GM18868 (cell line): Measurements from ENCODE around the gene ZNF765.
A peak's percentile ranks its signal among the peaks of the same experiment; 100 is the strongest.
"Not testable (repeated sequence)": the region's sequence is repeated elsewhere in the genome, so short reads cannot be mapped to it uniquely, and the experiment has no call there.

Experiments used
- ATAC-seq: cut with Tn5 transposase; IDR thresholded peaks from one replicate; pipeline ENCODE4 v1.9.1; 2021; ENCODE audit warnings: mild to moderate bottlenecking, moderate library complexity; ENCODE audit not compliant: unreplicated experiment

Gene ZNF765

GRCh38 chr19:53394974-53395839 lies at the start of gene ZNF765:
TSS of gene ZNF765 (plus strand) at chr19:53395149. CDS start at chr19:53398016, 2,867 bp downstream.
- ATAC-seq: peak; percentile 92

- no peak for ATAC-seq
These were observed 39.2 kb upstream of the ZNF765 start for GRCh38 chr19:53355739-53356138.

- no peak for ATAC-seq
These were observed 36.9 kb upstream of the ZNF765 start for GRCh38 chr19:53357821-53358581.

DNA sequence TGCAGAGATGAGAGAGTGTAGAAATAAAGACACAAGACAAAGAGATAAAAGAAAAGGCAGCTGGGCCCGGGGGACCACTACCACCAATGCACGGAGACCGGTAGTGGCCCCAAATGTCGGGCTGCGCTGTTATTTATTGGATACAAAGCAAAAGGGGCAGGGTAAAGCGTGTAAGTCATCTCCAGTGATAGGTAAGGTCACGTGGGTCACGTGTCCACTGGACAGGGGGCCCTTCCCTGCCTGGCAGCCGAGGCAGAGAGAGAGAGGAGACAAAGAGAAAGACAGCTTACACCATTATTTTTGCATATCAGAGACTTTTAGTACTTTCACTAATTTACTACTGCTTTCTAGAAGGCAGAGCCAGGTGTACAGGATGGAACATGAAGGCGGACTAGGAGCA lies 34.9 kb upstream of the ZNF765 start:
- not testable (repeated sequence) for ATAC-seq

DNA sequence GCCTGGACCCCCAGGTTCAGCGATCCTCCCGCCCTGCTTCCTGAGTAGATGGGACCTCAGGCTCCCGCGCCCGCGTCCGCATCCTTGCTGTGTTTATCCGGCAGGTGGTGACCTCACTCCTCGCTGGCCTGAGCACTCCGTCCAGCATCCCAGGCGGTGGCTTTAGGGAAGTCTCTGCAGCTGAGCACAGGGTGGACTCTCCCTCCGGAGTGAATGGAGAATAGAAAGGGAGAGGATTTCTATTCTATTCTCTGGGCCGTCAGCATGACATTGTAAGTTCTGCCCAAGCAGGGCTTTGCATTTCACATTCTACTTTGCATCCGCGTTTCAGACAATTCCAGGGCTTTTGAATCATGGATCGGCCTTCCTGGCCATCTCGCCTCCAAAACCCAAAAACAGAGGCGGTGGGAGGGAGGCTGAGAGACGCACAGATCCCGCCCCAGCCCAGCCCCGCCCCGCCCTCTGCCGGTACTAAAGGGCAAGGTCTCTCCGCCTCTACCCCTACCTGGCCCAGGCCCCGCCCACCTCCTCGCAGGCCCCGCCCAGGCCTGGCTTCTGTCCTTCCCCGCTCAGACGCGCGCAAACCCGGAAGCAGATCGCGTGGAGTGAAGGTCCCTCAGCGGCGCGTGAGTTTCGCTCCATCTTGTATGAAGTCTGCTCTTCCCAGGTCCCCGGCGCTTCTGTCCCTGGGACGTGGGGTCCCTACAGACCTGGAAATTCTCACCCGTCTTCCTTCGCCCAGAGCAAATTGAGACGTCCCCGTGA lies 29.6 kb upstream of the ZNF765 start, which contains the start of gene ZNF525:
Gene ZNF525 (plus strand): TSS at position 572 of the 765 bp plus-strand sequence. CDS start 6,577 bp downstream, outside the sequence.
- peak; percentile 94 for ATAC-seq

DNA sequence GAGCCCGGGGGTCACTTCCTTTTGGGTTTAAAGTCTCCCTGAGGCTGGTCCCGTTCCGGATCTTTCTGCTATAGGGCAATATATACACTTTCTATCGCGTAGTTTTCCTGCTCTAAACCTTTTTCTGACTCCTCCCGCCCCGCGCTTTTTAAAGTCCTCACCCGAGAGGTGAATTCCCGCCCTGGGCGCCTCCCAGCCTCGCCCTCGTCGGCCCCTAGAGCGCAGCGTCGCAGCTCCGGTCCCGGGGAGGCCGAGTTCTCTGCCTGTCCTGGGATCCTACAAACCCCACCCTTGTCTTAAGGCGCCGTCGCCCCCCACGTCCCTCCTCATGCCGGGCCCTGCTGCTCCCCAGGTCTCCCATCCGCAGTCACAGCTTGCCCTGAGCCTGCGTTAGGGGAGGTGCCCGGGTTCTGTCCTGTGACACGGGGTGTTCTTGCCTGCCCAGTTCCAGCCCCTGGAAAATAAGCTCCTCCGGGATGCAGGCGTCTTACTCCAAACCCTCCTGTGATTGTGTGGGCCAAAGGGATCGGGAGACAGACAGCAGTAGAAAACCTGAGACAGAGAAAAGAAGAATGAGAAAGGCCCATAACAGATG lies 29.0 kb upstream of the ZNF765 start:
- peak; percentile 53 for ATAC-seq

- ATAC-seq: no peak
These were observed 22.8 kb upstream of the ZNF765 start for GRCh38 chr19:53372196-53372595.

GRCh38 chr19:53374288-53374687 lies 20.7 kb upstream of the ZNF765 start:
- ATAC-seq: no peak

DNA sequence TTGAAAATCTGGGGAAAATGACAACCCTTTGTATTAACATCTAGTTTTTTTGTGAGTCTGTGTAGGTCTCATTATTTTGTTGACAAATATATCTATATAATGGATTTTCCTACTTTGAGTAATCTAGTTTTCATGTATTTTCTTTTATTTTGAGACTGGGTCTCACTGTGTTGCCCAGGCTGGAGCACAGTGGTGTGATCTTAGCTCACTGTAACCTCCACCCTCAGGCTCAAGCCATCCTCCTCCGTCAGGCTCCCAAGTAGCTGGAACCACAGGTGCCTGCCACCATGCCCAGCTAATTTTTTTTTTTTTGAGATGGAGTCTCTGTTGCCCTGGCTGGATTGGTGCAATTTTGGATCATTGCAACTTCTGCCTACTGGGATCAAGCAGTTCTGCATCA lies 20.2 kb upstream of the ZNF765 start:
- no peak for ATAC-seq

DNA sequence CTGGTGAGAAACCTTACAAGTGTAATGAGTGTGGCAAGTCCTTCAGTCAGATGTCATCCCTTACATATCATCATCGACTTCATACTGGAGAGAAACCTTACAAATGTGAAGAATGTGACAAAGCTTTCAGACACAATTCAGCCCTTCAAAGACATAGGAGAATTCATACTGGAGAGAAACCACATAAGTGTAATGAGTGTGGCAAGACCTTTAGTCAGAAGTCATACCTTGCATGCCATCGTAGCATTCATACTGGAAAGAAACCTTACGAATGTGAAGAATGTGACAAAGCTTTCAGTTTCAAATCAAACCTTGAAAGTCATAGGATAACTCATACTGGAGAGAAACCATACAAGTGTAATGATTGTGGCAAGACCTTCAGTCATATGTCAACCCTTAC lies 13.6 kb upstream of the ZNF765 start:
- no peak for ATAC-seq

DNA sequence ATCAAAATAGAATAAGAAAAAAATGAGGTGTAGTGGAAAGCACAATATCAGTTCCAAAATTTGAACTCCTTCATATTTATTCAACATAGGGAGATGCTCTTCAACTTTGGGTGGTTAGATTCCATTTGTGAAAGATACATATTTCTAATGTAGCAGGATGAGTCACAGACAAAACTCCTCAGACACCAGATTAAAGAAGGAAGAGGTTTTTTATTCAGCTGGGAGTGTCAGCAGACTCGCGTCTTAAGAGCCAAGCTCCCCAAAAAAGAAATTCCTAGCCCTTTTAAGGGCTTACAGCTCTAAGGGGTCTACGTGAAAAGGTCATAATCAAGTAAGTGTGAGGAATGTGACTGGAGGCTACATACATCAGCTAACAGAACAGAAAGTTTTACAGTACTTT lies 6.8 kb upstream of the ZNF765 start:
- ATAC-seq: no peak

GRCh38 chr19:53388904-53389303 lies 6.0 kb upstream of the ZNF765 start:
- ATAC-seq: no peak

GRCh38 chr19:53389571-53389970 lies 5.4 kb upstream of the ZNF765 start:
- no peak for ATAC-seq

- no peak for ATAC-seq
These were observed 5.0 kb upstream of the ZNF765 start for GRCh38 chr19:53389978-53390377.

DNA sequence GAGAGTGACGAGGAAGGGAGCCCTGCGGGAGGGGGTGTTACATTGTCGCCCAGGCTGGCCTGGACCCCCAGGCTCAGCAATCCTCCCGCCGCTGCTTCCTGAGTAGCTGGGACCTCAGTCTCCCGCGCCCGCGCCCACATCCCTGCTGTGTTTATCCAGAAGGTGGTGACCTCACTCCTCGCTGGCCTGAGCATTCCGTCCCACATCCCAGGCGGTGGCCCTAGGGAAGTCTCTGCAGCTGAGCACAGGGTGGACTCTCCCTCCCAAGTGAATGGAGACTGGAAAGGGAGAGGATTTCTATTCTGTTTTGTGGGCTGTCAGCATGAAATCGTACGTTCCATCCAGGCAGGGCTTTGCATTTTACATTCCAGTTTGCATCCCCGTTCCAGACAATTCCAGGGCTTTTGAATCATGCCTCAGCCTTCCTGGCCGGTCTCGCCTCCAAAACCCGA lies 401 bp upstream of the ZNF765 start:
- no peak for ATAC-seq

DNA sequence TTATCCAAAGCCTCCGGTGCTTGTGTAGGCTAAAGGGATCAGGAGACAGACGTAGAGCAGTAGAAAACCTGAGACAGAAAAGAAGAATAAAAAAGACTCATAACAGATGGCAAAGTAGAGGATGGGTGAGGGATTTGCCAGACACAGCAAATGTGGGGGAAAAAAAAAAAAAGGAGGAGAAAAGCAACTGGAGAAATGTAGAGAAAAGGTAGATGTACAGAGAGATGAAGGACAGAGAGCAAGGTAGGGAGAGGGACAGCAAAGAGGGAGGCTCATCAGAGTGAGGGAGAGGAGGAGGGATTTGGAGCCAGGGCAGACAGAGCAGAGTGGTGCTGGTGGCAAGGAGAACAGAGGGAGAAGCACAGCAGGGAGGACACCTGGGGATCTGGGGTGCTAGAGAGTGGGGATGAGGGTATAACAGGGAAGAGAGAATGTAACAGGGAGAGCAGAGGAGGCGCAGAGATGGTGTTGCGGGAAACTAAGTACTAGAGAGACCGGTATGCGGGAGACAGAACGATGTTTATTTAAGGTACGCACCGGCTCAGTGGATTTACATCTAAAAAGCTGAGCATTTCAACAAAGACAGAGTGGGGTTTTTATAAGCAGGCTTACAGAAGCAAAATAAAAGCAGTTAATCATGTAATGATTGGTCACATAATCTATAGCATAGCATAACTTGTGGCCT lies 1.0 kb downstream of the ZNF765 start:
- ATAC-seq: not testable (repeated sequence)

GRCh38 chr19:53396525-53396868 lies 1.5 kb downstream of the ZNF765 start:
- no peak for ATAC-seq

DNA sequence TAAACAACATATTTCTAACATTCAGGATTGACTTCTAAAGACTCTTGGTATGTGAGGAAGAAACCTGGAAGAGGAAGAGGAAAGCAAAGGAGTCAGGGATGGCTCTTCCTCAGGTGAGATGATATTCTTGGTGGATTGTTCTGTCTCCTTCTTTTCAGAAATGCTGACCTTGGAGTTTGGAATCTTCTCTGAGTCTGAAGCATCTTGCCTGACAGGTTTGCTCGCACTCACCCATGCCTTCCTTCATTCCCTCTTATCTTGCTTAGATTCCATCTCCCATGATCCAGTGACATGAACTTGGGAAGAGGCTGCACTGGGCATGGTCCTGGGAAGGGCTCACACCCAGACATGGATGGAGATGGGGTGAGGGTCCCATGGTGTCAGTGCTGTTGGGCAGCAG lies 3.0 kb downstream of the ZNF765 start:
- not testable (repeated sequence) for ATAC-seq

DNA sequence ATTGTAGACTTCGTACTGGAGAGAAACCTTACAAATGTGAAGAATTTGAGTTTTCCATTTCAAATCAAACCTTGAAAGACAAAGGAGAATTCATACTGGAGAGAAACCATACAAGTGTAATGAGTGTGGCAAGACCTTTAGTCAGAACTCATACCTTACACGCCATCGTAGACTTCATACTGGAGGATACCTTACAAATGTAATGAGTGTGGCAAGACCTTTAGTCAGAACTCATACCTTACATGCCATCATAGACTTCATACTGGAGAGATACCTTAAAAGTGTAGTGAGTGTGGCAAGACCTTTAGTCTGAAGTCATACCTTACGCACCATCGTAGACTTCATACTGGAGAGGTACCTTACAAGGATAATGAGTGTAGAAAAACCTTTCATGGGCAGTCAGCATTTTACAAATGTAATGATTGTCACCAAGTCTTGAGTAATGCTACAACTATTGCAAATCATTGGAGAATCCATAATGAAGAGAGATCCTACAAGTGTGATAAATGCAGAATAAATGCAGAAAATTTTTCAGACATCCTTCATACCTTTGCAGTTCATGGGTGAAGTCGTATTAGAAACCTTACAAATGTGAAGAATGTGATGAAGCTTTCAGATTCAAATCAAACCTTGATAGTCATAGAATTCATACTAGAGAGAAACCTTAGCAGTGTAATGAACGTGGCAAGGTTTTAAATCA lies 14.7 kb downstream of the ZNF765 start:
- ATAC-seq: no peak
